ENCODE measurements around the gene RXRA. TPM values are rescaled to one million over a fixed set of nuclear protein-coding genes. Genes with fewer than 3 reads are reported as not detected.

The RXRA gene
- total and polyA plus RNA-seq, 10 of the 15 experiments (the other 5 are each of a cell fraction or from before 2014, with no cell fraction given): 0.89 to 36.8 (median 11.1) TPM

DNA sequence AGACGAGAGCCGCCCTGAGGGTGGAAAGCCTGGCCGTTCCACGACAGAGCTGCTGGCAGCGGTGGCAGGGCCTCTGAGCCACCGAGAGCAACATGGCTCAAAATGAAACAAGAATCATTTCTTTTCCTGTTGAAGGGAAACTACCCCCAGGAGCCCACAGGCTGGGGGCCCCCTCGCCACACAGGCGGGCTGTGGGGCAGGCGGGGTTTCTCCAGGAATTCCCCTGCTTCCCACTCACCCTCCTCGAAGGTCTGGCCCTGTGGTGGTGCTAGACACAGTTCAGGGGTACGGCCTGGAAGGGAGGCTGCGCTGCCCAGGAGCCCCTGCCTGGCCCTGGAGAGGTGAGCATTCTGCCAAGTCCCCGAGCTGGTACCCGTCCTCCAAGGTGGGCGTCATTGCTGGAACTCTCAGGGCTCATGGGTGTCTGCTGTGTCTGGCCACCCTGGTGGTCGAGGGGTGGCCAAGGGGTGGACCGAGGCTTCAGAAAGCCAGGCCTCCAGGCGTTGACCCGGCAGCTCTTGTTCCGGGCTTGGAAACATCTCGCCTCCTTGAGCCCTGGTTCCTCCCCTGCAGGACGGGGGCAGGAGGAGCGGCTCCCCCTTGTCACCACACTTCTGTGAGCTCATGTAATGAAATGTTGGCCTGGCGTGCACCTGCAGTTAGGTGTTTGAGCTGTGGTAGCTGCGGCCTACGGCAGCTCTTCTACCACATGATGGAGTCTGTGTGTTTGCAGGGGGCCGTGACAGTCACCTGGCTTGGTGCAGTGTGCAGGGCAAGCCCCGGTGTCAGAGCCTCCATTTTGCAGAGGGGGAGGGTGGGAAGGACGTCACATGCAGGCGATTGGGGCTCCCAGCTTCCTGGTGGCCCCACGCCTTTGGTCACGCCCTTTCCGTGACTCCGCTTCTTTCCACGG lies 65.3 kb downstream of the RXRA start (continued):
- TF ChIP-seq, protein P1, sequence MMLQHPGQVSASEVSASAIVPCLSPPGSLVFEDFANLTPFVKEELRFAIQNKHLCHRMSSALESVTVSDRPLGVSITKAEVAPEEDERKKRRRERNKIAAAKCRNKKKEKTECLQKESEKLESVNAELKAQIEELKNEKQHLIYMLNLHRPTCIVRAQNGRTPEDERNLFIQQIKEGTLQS (IDR thresholded peaks at IDR 0.05; ENCODE audit: borderline replicate concordance, extremely low read depth, low read depth, low read length): no peak
- TF ChIP-seq ESRRA (IDR thresholded peaks at IDR 0.05; ENCODE audit: low read length) (no peak), HDAC2 (IDR thresholded peaks at IDR 0.05) (no peak), KDM1A (IDR thresholded peaks at IDR 0.05; ENCODE audit: borderline replicate concordance) (no peak), SMAD5 (IDR thresholded peaks at IDR 0.05; ENCODE audit: low read depth) (0 out of 2 replicates have a peak, but pooled peaks have one; percentile 16), TCF7 (IDR thresholded peaks at IDR 0.05; ENCODE audit: borderline replicate concordance) (no peak), PAX8 (IDR thresholded peaks at IDR 0.05) (no peak), JUND (IDR thresholded peaks at IDR 0.05; ENCODE audit: low read depth, low read length) (peak; percentile 49; the same call in 1 of the 2 replicates), NFIC (IDR thresholded peaks at IDR 0.05; ENCODE audit: low read depth, low read length) (no peak), BMI1 (IDR thresholded peaks at IDR 0.05; ENCODE audit: borderline replicate concordance) (0 out of 2 replicates have a peak, but pooled peaks have one; percentile 29), CREB1 (IDR thresholded peaks at IDR 0.05; ENCODE audit: low read depth) (no peak), ZNF24 (IDR thresholded peaks at IDR 0.05) (peak; percentile 95), ZNF622 (IDR thresholded peaks at IDR 0.05) (no peak), POU2F2 (IDR thresholded peaks at IDR 0.05; ENCODE audit: borderline replicate concordance, low read depth, low read length) (peak; percentile 66; the same call in 2 of the 3 replicates), NR2C1 (IDR thresholded peaks at IDR 0.05) (0 out of 2 replicates have a peak, but pooled peaks have one; percentile 10), IKZF1 (conservative IDR thresholded peaks at IDR 0.05) (peak; percentile 96), EGR1 (IDR thresholded peaks at IDR 0.05; ENCODE audit: borderline replicate concordance in 1 of 2, low read depth in 2 of 2, low read length in 2 of 2) (peak in 1 of 2 experiments; percentile 85; a peak in 2 of 3 replicates), SIN3A (IDR thresholded peaks at IDR 0.05; ENCODE audit: low read depth, low read length) (peak; percentile 57; the same call in 1 of the 2 replicates), PML (IDR thresholded peaks at IDR 0.05; ENCODE audit: low read length) (no peak), SMARCA5 (IDR thresholded peaks at IDR 0.05) (peak; percentile 94), RBBP5 (conservative IDR thresholded peaks at IDR 0.05) (no peak), ZZZ3 (IDR thresholded peaks at IDR 0.05; ENCODE audit: control insufficient read depth, insufficient read length, low read depth) (no peak), BACH1 (IDR thresholded peaks at IDR 0.05; ENCODE audit: borderline replicate concordance) (peak; percentile 84), SPI1 (IDR thresholded peaks at IDR 0.05; ENCODE audit: borderline replicate concordance, insufficient read depth, low read depth, low read length) (peak; percentile 26; the same call in 1 of the 2 replicates), POLR2AphosphoS2 (IDR thresholded peaks at IDR 0.05; ENCODE audit: low read depth, low read length) (0 out of 2 replicates have a peak, but pooled peaks have one; percentile 20), POLR2A (IDR thresholded peaks at IDR 0.05; ENCODE audit: low read depth, low read length) (no peak), NBN (IDR thresholded peaks at IDR 0.05) (peak; percentile 77), NFYA (IDR thresholded peaks at IDR 0.05; ENCODE audit: borderline replicate concordance, low read depth, low read length) (no peak)
- TF ChIP-seq, protein P2, sequence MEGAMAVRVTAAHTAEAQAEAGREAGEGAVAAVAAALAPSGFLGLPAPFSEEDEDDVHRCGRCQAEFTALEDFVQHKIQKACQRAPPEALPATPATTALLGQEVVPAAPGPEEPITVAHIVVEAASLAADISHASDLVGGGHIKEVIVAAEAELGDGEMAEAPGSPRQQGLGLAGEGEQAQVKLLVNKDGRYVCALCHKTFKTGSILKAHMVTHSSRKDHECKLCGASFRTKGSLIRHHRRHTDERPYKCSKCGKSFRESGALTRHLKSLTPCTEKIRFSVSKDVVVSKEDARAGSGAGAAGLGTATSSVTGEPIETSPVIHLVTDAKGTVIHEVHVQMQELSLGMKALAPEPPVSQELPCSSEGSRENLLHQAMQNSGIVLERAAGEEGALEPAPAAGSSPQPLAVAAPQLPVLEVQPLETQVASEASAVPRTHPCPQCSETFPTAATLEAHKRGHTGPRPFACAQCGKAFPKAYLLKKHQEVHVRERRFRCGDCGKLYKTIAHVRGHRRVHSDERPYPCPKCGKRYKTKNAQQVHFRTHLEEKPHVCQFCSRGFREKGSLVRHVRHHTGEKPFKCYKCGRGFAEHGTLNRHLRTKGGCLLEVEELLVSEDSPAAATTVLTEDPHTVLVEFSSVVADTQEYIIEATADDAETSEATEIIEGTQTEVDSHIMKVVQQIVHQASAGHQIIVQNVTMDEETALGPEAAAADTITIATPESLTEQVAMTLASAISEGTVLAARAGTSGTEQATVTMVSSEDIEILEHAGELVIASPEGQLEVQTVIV (IDR thresholded peaks at IDR 0.05; ENCODE audit: borderline replicate concordance, partially characterized antibody): no peak
- TF ChIP-seq, protein P3, sequence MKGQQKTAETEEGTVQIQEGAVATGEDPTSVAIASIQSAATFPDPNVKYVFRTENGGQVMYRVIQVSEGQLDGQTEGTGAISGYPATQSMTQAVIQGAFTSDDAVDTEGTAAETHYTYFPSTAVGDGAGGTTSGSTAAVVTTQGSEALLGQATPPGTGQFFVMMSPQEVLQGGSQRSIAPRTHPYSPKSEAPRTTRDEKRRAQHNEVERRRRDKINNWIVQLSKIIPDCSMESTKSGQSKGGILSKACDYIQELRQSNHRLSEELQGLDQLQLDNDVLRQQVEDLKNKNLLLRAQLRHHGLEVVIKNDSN (IDR thresholded peaks at IDR 0.05; ENCODE audit: borderline replicate concordance, extremely low read length, insufficient read depth, low read depth, low read length): no peak

Data from GM12878 (cell line).